SJSA1 (cell line): ENCODE results near the gene SULT1A1. TPM values are rescaled to one million over a fixed set of nuclear protein-coding genes. Genes with fewer than 3 reads are reported as not detected.
"Not testable (repeated sequence)": the region's sequence is repeated elsewhere in the genome, so short reads cannot be mapped to it uniquely, and the experiment has no call there.

Experiments
- DNase-seq, 2 experiments: peaks; one replicate each; pipeline ENCODE4 v3.0.0-alpha.2; 2015 to 2020; ENCODE audit warnings: low spot score in 2 of 2, low read depth in 1 of 2
- H3K27ac ChIP-seq: fragments of 250-450 bp; sonication (Bioruptor Pico); 2 replicates; pipeline ENCODE4 v1.5.1; 2020; ENCODE audit warnings: mild to moderate bottlenecking, moderate library complexity
- H3K27me3 ChIP-seq: fragments of 250-450 bp; sonication (Bioruptor Pico); replicated peaks from 2 replicates; pipeline ENCODE4 v1.5.1; 2020; ENCODE audit warnings: mild to moderate bottlenecking, moderate library complexity
- H3K36me3 ChIP-seq: fragments of 250-450 bp; sonication (Bioruptor Pico); 2 replicates; pipeline ENCODE4 v1.5.1; 2020; ENCODE audit warnings: mild to moderate bottlenecking
- H3K4me1 ChIP-seq: fragments of 250-450 bp; sonication (Bioruptor Pico); replicated peaks from 2 replicates; pipeline ENCODE4 v1.6.1; 2021; ENCODE audit warnings: mild to moderate bottlenecking
- H3K4me3 ChIP-seq: fragments of 250-450 bp; sonication (Bioruptor Pico); 2 replicates; pipeline ENCODE4 v1.5.1; 2020; ENCODE audit warnings: mild to moderate bottlenecking
- H3K9me3 ChIP-seq: fragments of 250-450 bp; sonication (Bioruptor Pico); replicated peaks from 2 replicates; pipeline ENCODE4 v1.5.1; 2020; ENCODE audit warnings: mild to moderate bottlenecking
- total RNA-seq: library from RNA; depleted of rRNA; stranded (reverse); fragments of >200 nt; shearing (Covaris generic); gene quantifications from 2 replicates; pipeline ENCODE4 v1.2.3, GENCODE V29; 2014

SULT1A1 gene
- total RNA-seq, 1 experiment from 2014 or later = 0.79 TPM

- H3K27ac ChIP-seq = not testable (repeated sequence)
Observed at GRCh38 chr16:28615486-28616223, 5.8 kb upstream of the SULT1A1 start.

GRCh38 chr16:28614561-28614960 is 4.7 kb upstream of the SULT1A1 start:
- H3K4me3 ChIP-seq, H3K27me3 ChIP-seq, H3K27ac ChIP-seq, H3K36me3 ChIP-seq, H3K9me3 ChIP-seq, H3K4me1 ChIP-seq: not testable (repeated sequence)
- peak in 1 of 2 experiments; percentile 22 for DNase-seq

More at GRCh38 chr16:28615486-28616223, 5.8 kb upstream of the SULT1A1 start:
- H3K4me3 ChIP-seq, H3K4me1 ChIP-seq, H3K36me3 ChIP-seq, H3K9me3 ChIP-seq, H3K27me3 ChIP-seq: not testable (repeated sequence)
- peak; percentile 30 to 71 for DNase-seq

GRCh38 chr16:28613912-28614311 is 4.1 kb upstream of the SULT1A1 start:
- not testable (repeated sequence) for H3K27ac ChIP-seq, H3K9me3 ChIP-seq, H3K27me3 ChIP-seq, H3K4me3 ChIP-seq, DNase-seq, H3K4me1 ChIP-seq, H3K36me3 ChIP-seq

- H3K27me3 ChIP-seq, H3K36me3 ChIP-seq, DNase-seq, H3K27ac ChIP-seq, H3K4me1 ChIP-seq, H3K9me3 ChIP-seq, H3K4me3 ChIP-seq: not testable (repeated sequence)
Observed at GRCh38 chr16:28612359-28613280, 2.8 kb upstream of the SULT1A1 start.

- Histone ChIP-seq H3K36me3 (no peaks in the 10 kb centered on the region), H3K27me3 (no peaks in the 10 kb centered on the region), H3K4me1 (no peaks in the 10 kb centered on the region), H3K4me3 (no peak overlapping the region), H3K9me3 (no peaks in the 10 kb centered on the region), H3K27ac (no peak overlapping the region)
- DNase-seq = no peak
Observed at GRCh38 chr16:28610595-28611191, 849 bp upstream of the SULT1A1 start.

GRCh38 chr16:28608867-28609596 is 812 bp downstream of the SULT1A1 start:
- not testable (repeated sequence) for H3K4me1 ChIP-seq, H3K36me3 ChIP-seq, DNase-seq, H3K9me3 ChIP-seq, H3K27me3 ChIP-seq, H3K4me3 ChIP-seq, H3K27ac ChIP-seq

GRCh38 chr16:28608496-28608808 is 1.4 kb downstream of the SULT1A1 start:
- H3K36me3 ChIP-seq, H3K27me3 ChIP-seq, H3K9me3 ChIP-seq, H3K4me1 ChIP-seq, H3K4me3 ChIP-seq, DNase-seq, H3K27ac ChIP-seq: not testable (repeated sequence)

- H3K27ac ChIP-seq, H3K36me3 ChIP-seq, H3K27me3 ChIP-seq, DNase-seq, H3K4me1 ChIP-seq, H3K4me3 ChIP-seq, H3K9me3 ChIP-seq: not testable (repeated sequence)
Observed at GRCh38 chr16:28607681-28608495, 2.0 kb downstream of the SULT1A1 start.

GRCh38 chr16:28607116-28607623 is 2.7 kb downstream of the SULT1A1 start:
- no peaks in the 10 kb centered on the region for H3K9me3 ChIP-seq
- no peaks in the 10 kb centered on the region for H3K36me3 ChIP-seq
- no peak overlapping the region for H3K4me3 ChIP-seq
- no peaks in the 10 kb centered on the region for H3K4me1 ChIP-seq
- DNase-seq = no peak
- no peak overlapping the region for H3K27ac ChIP-seq
- no peaks in the 10 kb centered on the region for H3K27me3 ChIP-seq

GRCh38 chr16:28606291-28607115 is 3.3 kb downstream of the SULT1A1 start:
- Histone ChIP-seq H3K4me3 (no peak overlapping the region), H3K36me3 (no peaks in the 10 kb centered on the region), H3K9me3 (no peaks in the 10 kb centered on the region), H3K27me3 (no peaks in the 10 kb centered on the region), H3K27ac (no peak overlapping the region), H3K4me1 (no peaks in the 10 kb centered on the region)
- DNase-seq = no peak

GRCh38 chr16:28604186-28604565 is 5.7 kb downstream of the SULT1A1 start:
- H3K4me3 ChIP-seq = no peak overlapping the region
- H3K27me3 ChIP-seq = no peaks in the 10 kb centered on the region
- H3K4me1 ChIP-seq = no peaks in the 10 kb centered on the region
- no peak overlapping the region for H3K27ac ChIP-seq
- H3K36me3 ChIP-seq = no peaks in the 10 kb centered on the region
- no peaks in the 10 kb centered on the region for H3K9me3 ChIP-seq
- DNase-seq = no peak

GRCh38 chr16:28603381-28604185 is 6.3 kb downstream of the SULT1A1 start:
- H3K9me3 ChIP-seq = no peaks in the 10 kb centered on the region
- no peak overlapping the region for H3K27ac ChIP-seq
- DNase-seq = no peak
- H3K4me3 ChIP-seq = no peak overlapping the region
- H3K36me3 ChIP-seq = no peaks in the 10 kb centered on the region
- no peaks in the 10 kb centered on the region for H3K4me1 ChIP-seq
- H3K27me3 ChIP-seq = no peaks in the 10 kb centered on the region
